PFSK-1 (cell line): ENCODE measurements around the gene DNAJC18.

Experiments used
- FOXP2 ChIP-seq: optimal IDR thresholded peaks from 2 replicates; pipeline ENCODE3; 2011; ENCODE audit warnings: borderline replicate concordance, control low read depth, inconsistent platforms; ENCODE audit not compliant: insufficient read depth; ENCODE audit errors: extremely low read length, extremely low read depth
- POLR2AphosphoS5 ChIP-seq: IDR thresholded peaks from 2 replicates; pipeline ENCODE4 v1.6.1; 2012; ENCODE audit warnings: low read depth, mild to moderate bottlenecking, control low read depth, low read length, moderate library complexity
- SIN3A ChIP-seq: IDR thresholded peaks from 2 replicates; pipeline ENCODE4 v1.6.1; 2012; ENCODE audit warnings: mild to moderate bottlenecking, low read length, moderate library complexity, borderline replicate concordance; ENCODE audit not compliant: insufficient read depth
- TAF1 ChIP-seq: IDR thresholded peaks from 2 replicates; pipeline ENCODE4 v1.6.1; 2012; ENCODE audit warnings: low read length, control low read depth, borderline replicate concordance; ENCODE audit not compliant: insufficient read depth
- TF ChIP-seq, protein P1 (sequence below), 2 experiments: IDR thresholded peaks; 2 replicates each; pipeline versions ENCODE4 v1.6.1 to v1.8.0; 2011 to 2012; ENCODE audit warnings: low read depth in 2 of 2, low read length in 2 of 2, control low read depth in 1 of 2, inconsistent platforms in 1 of 2, mild to moderate bottlenecking in 1 of 2, moderate library complexity in 1 of 2; ENCODE audit not compliant: insufficient read depth in 1 of 2

DNAJC18 gene

DNA sequence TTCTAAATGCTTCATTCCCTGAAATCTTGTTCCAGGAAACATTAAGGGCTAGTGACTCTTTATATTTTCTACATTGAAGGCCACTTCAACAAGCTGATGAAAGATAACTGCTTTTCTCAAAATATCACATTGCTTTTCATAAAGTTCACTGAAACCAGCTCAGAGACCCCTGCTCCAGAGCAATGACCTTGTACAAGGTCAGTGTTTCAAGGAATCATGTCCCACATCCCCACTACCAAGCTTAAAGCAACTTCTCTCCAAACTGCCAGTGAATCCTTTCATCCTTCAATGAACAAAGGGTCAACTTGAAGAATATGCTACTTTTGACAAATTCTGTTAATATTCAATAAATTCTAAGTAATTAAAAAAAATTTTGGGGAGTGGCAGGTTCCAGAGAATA is 23.5 kb downstream of the DNAJC18 start:
- TF ChIP-seq TAF1 (no peak), FOXP2 (no peak), SIN3A (no peak)
- TF ChIP-seq, protein P1, sequence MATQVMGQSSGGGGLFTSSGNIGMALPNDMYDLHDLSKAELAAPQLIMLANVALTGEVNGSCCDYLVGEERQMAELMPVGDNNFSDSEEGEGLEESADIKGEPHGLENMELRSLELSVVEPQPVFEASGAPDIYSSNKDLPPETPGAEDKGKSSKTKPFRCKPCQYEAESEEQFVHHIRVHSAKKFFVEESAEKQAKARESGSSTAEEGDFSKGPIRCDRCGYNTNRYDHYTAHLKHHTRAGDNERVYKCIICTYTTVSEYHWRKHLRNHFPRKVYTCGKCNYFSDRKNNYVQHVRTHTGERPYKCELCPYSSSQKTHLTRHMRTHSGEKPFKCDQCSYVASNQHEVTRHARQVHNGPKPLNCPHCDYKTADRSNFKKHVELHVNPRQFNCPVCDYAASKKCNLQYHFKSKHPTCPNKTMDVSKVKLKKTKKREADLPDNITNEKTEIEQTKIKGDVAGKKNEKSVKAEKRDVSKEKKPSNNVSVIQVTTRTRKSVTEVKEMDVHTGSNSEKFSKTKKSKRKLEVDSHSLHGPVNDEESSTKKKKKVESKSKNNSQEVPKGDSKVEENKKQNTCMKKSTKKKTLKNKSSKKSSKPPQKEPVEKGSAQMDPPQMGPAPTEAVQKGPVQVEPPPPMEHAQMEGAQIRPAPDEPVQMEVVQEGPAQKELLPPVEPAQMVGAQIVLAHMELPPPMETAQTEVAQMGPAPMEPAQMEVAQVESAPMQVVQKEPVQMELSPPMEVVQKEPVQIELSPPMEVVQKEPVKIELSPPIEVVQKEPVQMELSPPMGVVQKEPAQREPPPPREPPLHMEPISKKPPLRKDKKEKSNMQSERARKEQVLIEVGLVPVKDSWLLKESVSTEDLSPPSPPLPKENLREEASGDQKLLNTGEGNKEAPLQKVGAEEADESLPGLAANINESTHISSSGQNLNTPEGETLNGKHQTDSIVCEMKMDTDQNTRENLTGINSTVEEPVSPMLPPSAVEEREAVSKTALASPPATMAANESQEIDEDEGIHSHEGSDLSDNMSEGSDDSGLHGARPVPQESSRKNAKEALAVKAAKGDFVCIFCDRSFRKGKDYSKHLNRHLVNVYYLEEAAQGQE (IDR thresholded peaks at IDR 0.05; ENCODE audit: insufficient read depth in 1 of 2, low read depth in 2 of 2, low read length in 2 of 2) = no peak

DNA sequence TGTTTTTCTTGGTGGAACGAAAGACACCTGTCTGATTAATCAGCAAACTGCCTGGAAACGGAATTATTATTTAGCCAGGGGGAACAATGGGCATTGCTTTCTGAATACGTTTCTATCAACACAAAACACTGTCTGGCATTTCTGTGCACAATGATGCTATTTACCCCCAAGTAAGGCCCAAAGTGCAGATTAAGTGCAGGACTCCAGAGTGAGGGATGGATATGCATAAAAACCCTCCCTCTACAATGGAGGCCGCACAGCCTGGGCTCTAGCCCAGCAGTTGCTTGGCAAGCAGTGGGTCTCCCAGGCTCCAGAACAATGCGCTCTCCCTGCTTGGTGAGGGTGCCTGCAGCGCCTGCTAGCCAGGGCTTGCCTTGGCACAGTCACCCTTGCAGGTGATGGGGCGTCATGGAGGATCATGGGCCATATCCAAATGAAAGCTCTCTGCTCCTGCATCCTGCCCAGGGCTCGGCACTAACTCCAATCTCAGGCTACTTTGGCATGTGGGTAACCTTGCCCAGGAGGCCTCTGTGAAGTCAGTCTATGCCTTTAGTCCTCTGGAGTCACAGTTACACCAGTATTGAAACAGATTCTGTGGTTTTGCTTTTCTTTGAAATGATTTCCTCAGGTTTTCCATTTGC is 24.0 kb downstream of the DNAJC18 start:
- TF ChIP-seq POLR2AphosphoS5 (no peak), FOXP2 (no peak), SIN3A (no peak), TAF1 (no peak)
- TF ChIP-seq, protein P1 (IDR thresholded peaks at IDR 0.05; ENCODE audit: insufficient read depth in 1 of 2, low read depth in 2 of 2, low read length in 2 of 2) = no peak

DNA sequence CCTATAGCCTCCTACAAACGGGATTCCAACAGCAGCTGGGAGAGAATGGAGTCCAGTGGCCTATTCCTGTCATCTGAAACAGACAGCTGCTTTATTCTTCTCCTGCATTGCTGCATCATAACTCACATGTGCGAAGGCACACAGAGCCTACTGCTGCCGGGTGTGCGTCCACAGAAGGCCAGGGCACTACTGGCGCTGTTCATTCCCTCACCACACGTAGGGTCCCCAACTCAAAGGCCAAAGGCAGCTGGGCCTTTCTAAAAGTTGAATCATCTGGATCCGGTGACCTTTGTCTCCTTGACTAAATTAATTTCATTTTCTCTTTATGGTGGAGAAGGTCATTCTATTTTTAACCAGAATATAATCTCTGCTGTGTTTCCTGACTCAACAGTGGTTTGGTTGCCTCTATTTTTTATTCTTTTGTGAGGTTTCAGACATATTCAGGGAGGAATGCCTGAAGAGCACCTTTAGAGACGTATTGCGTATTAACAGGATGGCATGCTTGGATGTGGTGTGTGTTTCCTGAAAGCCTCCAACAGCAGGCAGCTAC is 24.7 kb downstream of the DNAJC18 start:
- TF ChIP-seq SIN3A = no peak
- TF ChIP-seq TAF1 = no peak
- TF ChIP-seq FOXP2 = no peak
- TF ChIP-seq POLR2AphosphoS5 = no peak
- TF ChIP-seq, protein P1 (IDR thresholded peaks at IDR 0.05; ENCODE audit: insufficient read depth in 1 of 2, low read depth in 2 of 2, low read length in 2 of 2) = no peak

DNA sequence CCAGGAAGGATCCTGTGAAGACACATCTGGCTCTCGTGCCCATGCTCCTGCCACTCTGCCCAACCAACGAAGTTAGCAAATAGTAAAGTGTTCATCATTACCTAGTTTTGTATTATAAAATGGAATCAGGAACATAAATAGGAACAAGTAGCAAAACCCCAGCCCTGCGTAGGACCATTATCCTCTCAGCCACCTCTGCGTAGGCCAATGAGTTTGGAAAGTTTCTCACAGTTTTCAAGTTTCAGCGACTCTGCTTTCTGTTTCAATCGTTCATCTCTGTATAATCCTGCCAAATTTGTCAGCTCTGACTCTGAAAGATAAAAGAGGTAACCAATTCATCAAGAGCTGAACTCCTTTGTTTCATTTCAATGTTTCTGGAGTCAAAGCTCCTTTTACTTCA is 25.4 kb downstream of the DNAJC18 start:
- TF ChIP-seq SIN3A = no peak
- TF ChIP-seq, protein P1 (IDR thresholded peaks at IDR 0.05; ENCODE audit: insufficient read depth in 1 of 2, low read depth in 2 of 2, low read length in 2 of 2) = no peak
- no peak for TF ChIP-seq FOXP2
- no peak for TF ChIP-seq POLR2AphosphoS5
- TF ChIP-seq TAF1 = no peak
